ENCODE measurements around the gene LRBA. TPM values are rescaled to one million over a fixed set of nuclear protein-coding genes. Genes with fewer than 3 reads are reported as not detected.
A peak's percentile ranks its signal among the peaks of the same experiment; 100 is the strongest.

LRBA gene
- total and polyA plus RNA-seq, 4 donors = 8.2 to 69.8 (median 32.8) TPM

GRCh38 chr4:150593996-150594395 is 421.1 kb downstream of the LRBA start:
- TF ChIP-seq, protein P1, sequence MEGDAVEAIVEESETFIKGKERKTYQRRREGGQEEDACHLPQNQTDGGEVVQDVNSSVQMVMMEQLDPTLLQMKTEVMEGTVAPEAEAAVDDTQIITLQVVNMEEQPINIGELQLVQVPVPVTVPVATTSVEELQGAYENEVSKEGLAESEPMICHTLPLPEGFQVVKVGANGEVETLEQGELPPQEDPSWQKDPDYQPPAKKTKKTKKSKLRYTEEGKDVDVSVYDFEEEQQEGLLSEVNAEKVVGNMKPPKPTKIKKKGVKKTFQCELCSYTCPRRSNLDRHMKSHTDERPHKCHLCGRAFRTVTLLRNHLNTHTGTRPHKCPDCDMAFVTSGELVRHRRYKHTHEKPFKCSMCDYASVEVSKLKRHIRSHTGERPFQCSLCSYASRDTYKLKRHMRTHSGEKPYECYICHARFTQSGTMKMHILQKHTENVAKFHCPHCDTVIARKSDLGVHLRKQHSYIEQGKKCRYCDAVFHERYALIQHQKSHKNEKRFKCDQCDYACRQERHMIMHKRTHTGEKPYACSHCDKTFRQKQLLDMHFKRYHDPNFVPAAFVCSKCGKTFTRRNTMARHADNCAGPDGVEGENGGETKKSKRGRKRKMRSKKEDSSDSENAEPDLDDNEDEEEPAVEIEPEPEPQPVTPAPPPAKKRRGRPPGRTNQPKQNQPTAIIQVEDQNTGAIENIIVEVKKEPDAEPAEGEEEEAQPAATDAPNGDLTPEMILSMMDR (IDR thresholded peaks at IDR 0.05; ENCODE audit: low read depth, low read length, missing input control) = peak; percentile 16
- TF ChIP-seq, protein P2, sequence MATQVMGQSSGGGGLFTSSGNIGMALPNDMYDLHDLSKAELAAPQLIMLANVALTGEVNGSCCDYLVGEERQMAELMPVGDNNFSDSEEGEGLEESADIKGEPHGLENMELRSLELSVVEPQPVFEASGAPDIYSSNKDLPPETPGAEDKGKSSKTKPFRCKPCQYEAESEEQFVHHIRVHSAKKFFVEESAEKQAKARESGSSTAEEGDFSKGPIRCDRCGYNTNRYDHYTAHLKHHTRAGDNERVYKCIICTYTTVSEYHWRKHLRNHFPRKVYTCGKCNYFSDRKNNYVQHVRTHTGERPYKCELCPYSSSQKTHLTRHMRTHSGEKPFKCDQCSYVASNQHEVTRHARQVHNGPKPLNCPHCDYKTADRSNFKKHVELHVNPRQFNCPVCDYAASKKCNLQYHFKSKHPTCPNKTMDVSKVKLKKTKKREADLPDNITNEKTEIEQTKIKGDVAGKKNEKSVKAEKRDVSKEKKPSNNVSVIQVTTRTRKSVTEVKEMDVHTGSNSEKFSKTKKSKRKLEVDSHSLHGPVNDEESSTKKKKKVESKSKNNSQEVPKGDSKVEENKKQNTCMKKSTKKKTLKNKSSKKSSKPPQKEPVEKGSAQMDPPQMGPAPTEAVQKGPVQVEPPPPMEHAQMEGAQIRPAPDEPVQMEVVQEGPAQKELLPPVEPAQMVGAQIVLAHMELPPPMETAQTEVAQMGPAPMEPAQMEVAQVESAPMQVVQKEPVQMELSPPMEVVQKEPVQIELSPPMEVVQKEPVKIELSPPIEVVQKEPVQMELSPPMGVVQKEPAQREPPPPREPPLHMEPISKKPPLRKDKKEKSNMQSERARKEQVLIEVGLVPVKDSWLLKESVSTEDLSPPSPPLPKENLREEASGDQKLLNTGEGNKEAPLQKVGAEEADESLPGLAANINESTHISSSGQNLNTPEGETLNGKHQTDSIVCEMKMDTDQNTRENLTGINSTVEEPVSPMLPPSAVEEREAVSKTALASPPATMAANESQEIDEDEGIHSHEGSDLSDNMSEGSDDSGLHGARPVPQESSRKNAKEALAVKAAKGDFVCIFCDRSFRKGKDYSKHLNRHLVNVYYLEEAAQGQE (IDR thresholded peaks at IDR 0.05) = no peak
- TF ChIP-seq RAD21 (IDR thresholded peaks at IDR 0.05) = peak; percentile 57 to 68
- TF ChIP-seq FOXA2 (IDR thresholded peaks at IDR 0.05) = no peak
- no peaks in the 10 kb centered on the region for H3K27me3 ChIP-seq (ENCODE audit: control insufficient read depth in 4 of 4, insufficient read depth in 4 of 4, low read length in 3 of 4)
- no peaks in the 10 kb centered on the region for H3K4me1 ChIP-seq (ENCODE audit: control insufficient read depth in 4 of 4, insufficient read depth in 4 of 4, low read length in 3 of 4)
- no peak for DNase-seq (ENCODE audit: low spot score)
- no peak overlapping the region for H3K4me3 ChIP-seq (ENCODE audit: low read depth in 1 of 3, low read length in 3 of 3)
- 95% methylated on average over 1 of the region's 1 CpG for WGBS
- H3K9ac ChIP-seq (ENCODE audit: low read depth in 1 of 2, low read length in 2 of 2) = no peak overlapping the region
- H3K9me3 ChIP-seq (ENCODE audit: control insufficient read depth in 4 of 4, low read length in 3 of 4) = no peaks in the 10 kb centered on the region
- H3K36me3 ChIP-seq (ENCODE audit: control insufficient read depth in 4 of 4, insufficient read depth in 3 of 4, low read depth in 1 of 4, low read length in 3 of 4) = peaks cover 0 to 4% (median 2%) of the 10 kb centered on the region in 4 donors
- H3K27ac ChIP-seq (ENCODE audit: low read depth in 1 of 2, low read length in 2 of 2) = no peak overlapping the region

DNA sequence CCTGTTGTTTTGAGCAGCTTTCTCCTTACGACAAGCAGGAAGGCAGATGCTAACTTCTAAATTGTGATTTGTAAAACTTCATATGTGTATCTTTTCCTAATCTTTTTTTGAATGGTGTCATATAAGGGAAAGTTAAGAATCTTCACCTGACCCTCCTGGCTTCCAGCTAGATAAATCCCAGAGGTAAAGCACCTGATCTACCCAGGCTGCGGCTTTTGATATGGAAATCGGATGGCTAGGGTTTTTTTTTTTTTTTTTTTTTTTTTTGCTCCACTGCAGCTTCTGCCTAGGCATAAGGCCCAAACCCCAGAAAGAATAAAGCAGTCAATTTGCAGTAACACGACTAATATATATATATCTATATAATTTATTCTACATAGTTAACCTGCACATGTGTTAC is 423.2 kb downstream of the LRBA start:
- no peak for TF ChIP-seq HNF4A (conservative IDR thresholded peaks at IDR 0.05)
- no peak for TF ChIP-seq HNF4G (IDR thresholded peaks at IDR 0.05)
- no peak for TF ChIP-seq GABPA (IDR thresholded peaks at IDR 0.05 in 1 of 2, conservative IDR thresholded peaks at IDR 0.05 in 1 of 2)
- TF ChIP-seq, protein P3, sequence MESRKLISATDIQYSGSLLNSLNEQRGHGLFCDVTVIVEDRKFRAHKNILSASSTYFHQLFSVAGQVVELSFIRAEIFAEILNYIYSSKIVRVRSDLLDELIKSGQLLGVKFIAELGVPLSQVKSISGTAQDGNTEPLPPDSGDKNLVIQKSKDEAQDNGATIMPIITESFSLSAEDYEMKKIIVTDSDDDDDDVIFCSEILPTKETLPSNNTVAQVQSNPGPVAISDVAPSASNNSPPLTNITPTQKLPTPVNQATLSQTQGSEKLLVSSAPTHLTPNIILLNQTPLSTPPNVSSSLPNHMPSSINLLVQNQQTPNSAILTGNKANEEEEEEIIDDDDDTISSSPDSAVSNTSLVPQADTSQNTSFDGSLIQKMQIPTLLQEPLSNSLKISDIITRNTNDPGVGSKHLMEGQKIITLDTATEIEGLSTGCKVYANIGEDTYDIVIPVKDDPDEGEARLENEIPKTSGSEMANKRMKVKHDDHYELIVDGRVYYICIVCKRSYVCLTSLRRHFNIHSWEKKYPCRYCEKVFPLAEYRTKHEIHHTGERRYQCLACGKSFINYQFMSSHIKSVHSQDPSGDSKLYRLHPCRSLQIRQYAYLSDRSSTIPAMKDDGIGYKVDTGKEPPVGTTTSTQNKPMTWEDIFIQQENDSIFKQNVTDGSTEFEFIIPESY (IDR thresholded peaks at IDR 0.05) = no peak
- TF ChIP-seq, protein P2 (IDR thresholded peaks at IDR 0.05) = no peak
- TF ChIP-seq, protein P1 (IDR thresholded peaks at IDR 0.05; ENCODE audit: low read depth, low read length, missing input control) = no peak
- no peak for TF ChIP-seq JUND (IDR thresholded peaks at IDR 0.05)
- TF ChIP-seq RAD21 (IDR thresholded peaks at IDR 0.05) = no peak
- TF ChIP-seq FOXA2 (IDR thresholded peaks at IDR 0.05) = no peak
- no peak for TF ChIP-seq YY1 (IDR thresholded peaks at IDR 0.05)
- no peak for TF ChIP-seq FOXA1 (IDR thresholded peaks at IDR 0.05)
- no peak for TF ChIP-seq NR2F2 (IDR thresholded peaks at IDR 0.05)
- TF ChIP-seq, protein P4, sequence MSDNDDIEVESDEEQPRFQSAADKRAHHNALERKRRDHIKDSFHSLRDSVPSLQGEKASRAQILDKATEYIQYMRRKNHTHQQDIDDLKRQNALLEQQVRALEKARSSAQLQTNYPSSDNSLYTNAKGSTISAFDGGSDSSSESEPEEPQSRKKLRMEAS (IDR thresholded peaks at IDR 0.05) = no peak
- TF ChIP-seq EGR1 (IDR thresholded peaks at IDR 0.05; ENCODE audit: low read depth in 2 of 2) = no peak
- TF ChIP-seq TAF1 (conservative IDR thresholded peaks at IDR 0.05) = no peak
- Histone ChIP-seq H3K27ac (ENCODE audit: low read depth in 1 of 2, low read length in 2 of 2) (no peak overlapping the region), H3K9me3 (ENCODE audit: control insufficient read depth in 4 of 4, low read length in 3 of 4) (no peaks in the 10 kb centered on the region), H3K4me3 (ENCODE audit: low read depth in 1 of 3, low read length in 3 of 3) (no peak overlapping the region), H3K27me3 (ENCODE audit: control insufficient read depth in 4 of 4, insufficient read depth in 4 of 4, low read length in 3 of 4) (no peaks in the 10 kb centered on the region), H3K36me3 (ENCODE audit: control insufficient read depth in 4 of 4, insufficient read depth in 3 of 4, low read depth in 1 of 4, low read length in 3 of 4) (peaks cover 0 to 4% (median 1%) of the 10 kb centered on the region in 4 donors), H3K4me1 (ENCODE audit: control insufficient read depth in 4 of 4, insufficient read depth in 4 of 4, low read length in 3 of 4) (no peaks in the 10 kb centered on the region), H3K9ac (ENCODE audit: low read depth in 1 of 2, low read length in 2 of 2) (no peak overlapping the region)
- DNase-seq (ENCODE audit: low spot score) = no peak
- WGBS = 94% methylated on average over 4 of the region's 4 CpGs

Data from liver (tissue), 9 donors.